ENCODE data around the gene CHPT1. TPM values are rescaled to one million over a fixed set of nuclear protein-coding genes. Genes with fewer than 3 reads are reported as not detected.

CHPT1 gene
- polyA plus RNA-seq, 1 of the 3 experiments (the other 2 are of a cell fraction): 12.0 TPM

DNA sequence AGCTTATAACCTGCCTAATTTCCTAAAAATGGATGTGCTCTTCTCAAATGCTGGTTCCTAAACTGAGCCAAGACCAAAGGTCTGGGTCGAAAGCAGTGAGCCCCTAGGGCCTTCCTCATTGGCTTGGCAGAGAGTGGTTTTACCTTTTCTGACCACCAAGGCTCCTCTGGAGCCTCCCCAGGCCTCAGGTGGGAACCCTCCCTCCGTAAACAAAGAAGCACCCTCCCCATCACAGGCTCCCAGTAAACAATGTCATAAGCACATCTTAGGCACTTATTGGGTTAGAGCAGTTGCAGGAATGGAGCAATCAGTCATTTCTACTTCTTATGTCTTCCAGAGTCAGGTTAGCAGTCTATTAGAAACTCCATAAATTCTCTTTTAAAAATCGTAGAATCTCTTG, 6.0 kb downstream of the CHPT1 start:
- Histone ChIP-seq H3K4me2 (no peak overlapping the region), H3K27me3 (ENCODE audit: insufficient read depth) (no peaks in the 10 kb centered on the region), H4K20me1 (ENCODE audit: insufficient read depth) (no peaks in the 10 kb centered on the region), H3K36me3 (replicated peaks in 1 of 2; ENCODE audit: control insufficient read depth in 1 of 2, insufficient read depth in 2 of 2, low read length in 1 of 2) (no peaks in the 10 kb centered on the region), H3K9ac (no peak overlapping the region), H3K27ac (ENCODE audit: low read depth in 2 of 2, low read length in 1 of 2) (no peak overlapping the region), H2AFZ (ENCODE audit: low read depth) (no peak overlapping the region), H3K9me3 (no peaks in the 10 kb centered on the region), H3K9me2 (no peaks in the 10 kb centered on the region), H3K79me2 (ENCODE audit: insufficient read depth) (peaks cover 23% of the 10 kb centered on the region; the same call in 1 of the 2 replicates), H3K4me3 (ENCODE audit: low read depth in 2 of 2, low read length in 1 of 2) (no peak overlapping the region), H3K4me1 (ENCODE audit: control insufficient read depth in 1 of 2, insufficient read depth in 2 of 2, low read depth in 1 of 2, low read length in 1 of 2) (peaks cover 0 to 1% of the 10 kb centered on the region in 2 experiments; a peak in 1 of 4 replicates), H3F3A (replicated peaks; ENCODE audit: insufficient read depth) (no peaks in the 10 kb centered on the region)
- DNase-seq: no peak
- TF ChIP-seq PBX3 (IDR thresholded peaks at IDR 0.05) (no peak), RXRA (IDR thresholded peaks at IDR 0.05; ENCODE audit: borderline replicate concordance, low read depth) (no peak), TAF1 (IDR thresholded peaks at IDR 0.05; ENCODE audit: borderline replicate concordance, low read depth, low read length) (no peak), FOSL2 (IDR thresholded peaks at IDR 0.05; ENCODE audit: borderline replicate concordance, low read depth) (no peak), TEAD4 (IDR thresholded peaks at IDR 0.05; ENCODE audit: borderline replicate concordance, insufficient read depth) (no peak), RCOR1 (IDR thresholded peaks at IDR 0.05; ENCODE audit: low read length) (no peak), SIN3A (IDR thresholded peaks at IDR 0.05; ENCODE audit: borderline replicate concordance, low read depth, low read length) (no peak), EZH2phosphoT487 (IDR thresholded peaks at IDR 0.05; ENCODE audit: borderline replicate concordance, low read depth) (no peak), SMC3 (IDR thresholded peaks at IDR 0.05; ENCODE audit: low read depth, low read length) (no peak), IRF3 (IDR thresholded peaks at IDR 0.05; ENCODE audit: low read depth, low read length) (no peak), MXI1 (IDR thresholded peaks at IDR 0.05; ENCODE audit: low read depth, low read length) (no peak), NFIC (IDR thresholded peaks at IDR 0.05; ENCODE audit: borderline replicate concordance) (no peak), USF2 (IDR thresholded peaks at IDR 0.05; ENCODE audit: borderline replicate concordance, low read depth, low read length) (no peak), USF1 (IDR thresholded peaks at IDR 0.05; ENCODE audit: borderline replicate concordance, low read depth) (no peak), FOXM1 (IDR thresholded peaks at IDR 0.05; ENCODE audit: low read depth) (no peak), ZBTB33 (IDR thresholded peaks at IDR 0.05; ENCODE audit: borderline replicate concordance, low read depth) (no peak), CHD2 (IDR thresholded peaks at IDR 0.05; ENCODE audit: low read length, partially characterized antibody) (no peak), POLR2AphosphoS5 (IDR thresholded peaks at IDR 0.05; ENCODE audit: low read depth, low read length) (no peak), NRF1 (IDR thresholded peaks at IDR 0.05; ENCODE audit: low read depth, low read length) (no peak), RAD21 (IDR thresholded peaks at IDR 0.05; ENCODE audit: low read length) (no peak)
- POLR2A ChIA-PET: no interaction called here
- CTCF ChIA-PET: interaction anchor here (1.1 kb wide), 1 partner anchor 33 kb away, joined by 3 read pairs; no protein-coding TSS in a partner anchor
- WGBS (ENCODE audit: low lambda C conversion rate): 91% methylated on average over 3 of the region's 3 CpGs

All from SK-N-SH (cell line).